Measurements from ENCODE around the gene GPR180.

DNA sequence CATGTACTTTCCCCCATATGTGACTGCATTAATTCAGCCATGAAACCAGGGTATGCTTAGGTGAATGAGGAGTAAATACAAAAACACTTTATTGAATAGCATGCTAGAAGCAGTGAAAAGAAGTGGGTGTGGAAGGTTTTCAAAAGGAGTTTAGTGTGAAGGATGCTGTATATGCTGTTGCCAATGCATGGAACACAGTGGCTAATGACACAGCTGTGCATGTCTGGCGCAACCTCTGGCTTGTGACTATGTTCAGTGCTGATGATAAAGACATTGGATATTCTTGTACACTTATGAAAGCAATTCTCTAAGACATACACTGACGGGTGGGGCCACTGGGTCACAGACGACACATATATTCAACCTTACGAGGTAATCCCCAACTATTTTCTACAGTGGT, 55.5 kb downstream of the GPR180 start:
- no peak for TF ChIP-seq EZH2 (IDR thresholded peaks at IDR 0.05; ENCODE audit: low read length, unreplicated experiment)
- TF ChIP-seq, protein P1, sequence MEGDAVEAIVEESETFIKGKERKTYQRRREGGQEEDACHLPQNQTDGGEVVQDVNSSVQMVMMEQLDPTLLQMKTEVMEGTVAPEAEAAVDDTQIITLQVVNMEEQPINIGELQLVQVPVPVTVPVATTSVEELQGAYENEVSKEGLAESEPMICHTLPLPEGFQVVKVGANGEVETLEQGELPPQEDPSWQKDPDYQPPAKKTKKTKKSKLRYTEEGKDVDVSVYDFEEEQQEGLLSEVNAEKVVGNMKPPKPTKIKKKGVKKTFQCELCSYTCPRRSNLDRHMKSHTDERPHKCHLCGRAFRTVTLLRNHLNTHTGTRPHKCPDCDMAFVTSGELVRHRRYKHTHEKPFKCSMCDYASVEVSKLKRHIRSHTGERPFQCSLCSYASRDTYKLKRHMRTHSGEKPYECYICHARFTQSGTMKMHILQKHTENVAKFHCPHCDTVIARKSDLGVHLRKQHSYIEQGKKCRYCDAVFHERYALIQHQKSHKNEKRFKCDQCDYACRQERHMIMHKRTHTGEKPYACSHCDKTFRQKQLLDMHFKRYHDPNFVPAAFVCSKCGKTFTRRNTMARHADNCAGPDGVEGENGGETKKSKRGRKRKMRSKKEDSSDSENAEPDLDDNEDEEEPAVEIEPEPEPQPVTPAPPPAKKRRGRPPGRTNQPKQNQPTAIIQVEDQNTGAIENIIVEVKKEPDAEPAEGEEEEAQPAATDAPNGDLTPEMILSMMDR (conservative IDR thresholded peaks at IDR 0.05; ENCODE audit: low read depth, low read length) = no peak; the same call in 1 of the 2 replicates
